GM19351 (cell line): ENCODE measurements around the gene B4GALT3.

Source experiments
- ATAC-seq: cut with Tn5 transposase; IDR thresholded peaks from one replicate; pipeline ENCODE4 v1.9.1; 2021; ENCODE audit warnings: mild to moderate bottlenecking, moderate library complexity; ENCODE audit not compliant: unreplicated experiment

The B4GALT3 gene

DNA sequence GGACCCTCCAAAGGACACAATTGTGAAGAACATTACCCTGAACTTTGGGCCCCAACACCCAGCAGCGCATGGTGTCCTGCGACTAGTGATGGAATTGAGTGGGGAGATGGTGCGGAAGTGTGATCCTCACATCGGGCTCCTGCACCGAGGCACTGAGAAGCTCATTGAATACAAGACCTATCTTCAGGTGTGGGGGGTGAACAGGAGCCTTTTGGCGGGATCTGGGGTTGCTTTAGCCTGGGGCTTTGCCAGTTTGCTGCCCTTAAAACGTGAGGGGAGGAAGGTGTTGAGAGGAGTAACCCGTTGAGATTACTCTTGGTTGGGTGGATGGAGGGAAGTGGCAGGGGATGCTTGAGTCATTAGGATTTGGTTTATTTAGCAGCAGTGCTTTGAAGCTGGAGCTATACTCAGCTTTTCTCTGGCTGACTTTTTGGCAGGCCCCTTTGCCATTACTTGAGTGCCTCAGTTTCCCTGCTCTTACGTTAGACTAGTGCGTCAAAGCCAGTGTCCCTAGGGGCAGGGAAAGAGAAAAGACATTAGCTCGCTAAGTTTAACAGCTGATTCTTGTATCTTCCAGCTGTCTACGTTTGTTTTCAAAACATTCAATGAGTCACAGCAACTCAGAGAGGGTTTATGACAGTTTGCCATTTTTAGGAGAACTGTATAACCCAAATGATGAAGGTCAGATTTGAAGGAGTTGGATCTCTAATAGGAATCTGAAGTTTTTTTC lies 29.3 kb upstream of the B4GALT3 start:
- ATAC-seq: no peak

DNA sequence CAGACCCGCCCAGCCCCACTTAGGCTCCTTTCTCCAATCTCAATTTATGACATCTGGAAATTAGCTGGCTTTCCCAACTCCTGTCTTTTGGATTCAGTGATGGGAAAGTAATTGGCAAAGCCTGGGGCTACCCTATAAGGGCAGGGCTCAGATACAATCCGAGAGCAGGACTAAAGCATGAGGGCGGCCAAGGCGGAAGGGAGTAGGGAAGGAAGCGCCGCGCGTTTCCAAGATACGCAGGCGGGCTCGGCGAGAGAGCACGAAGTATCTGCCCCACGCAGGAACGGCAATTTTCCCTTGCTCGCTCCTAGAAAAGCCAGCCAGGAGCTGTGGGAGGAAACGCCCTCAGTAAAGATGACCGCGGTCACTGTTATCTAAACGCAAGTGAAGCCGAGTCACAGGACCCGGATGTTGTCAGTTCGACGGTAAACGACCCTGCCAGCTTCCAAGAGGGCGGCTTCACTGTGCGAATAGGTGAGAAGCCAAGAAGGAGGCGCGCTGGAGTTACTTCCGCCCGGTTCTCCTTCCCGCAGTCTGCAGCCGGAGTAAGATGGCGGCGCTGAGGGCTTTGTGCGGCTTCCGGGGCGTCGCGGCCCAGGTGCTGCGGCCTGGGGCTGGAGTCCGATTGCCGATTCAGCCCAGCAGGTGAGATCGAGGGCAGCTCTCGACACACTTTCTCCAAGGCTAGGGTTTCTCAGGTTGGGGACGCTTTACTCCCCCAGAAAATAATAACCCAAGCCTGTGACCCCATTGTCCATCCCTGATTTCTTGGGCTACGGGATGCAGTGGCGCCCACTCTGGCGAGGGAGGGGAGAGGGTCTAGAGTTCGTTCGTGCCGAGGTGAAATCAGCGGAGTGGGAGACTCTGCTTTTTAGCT lies 24.8 kb upstream of the B4GALT3 start, which contains the start of gene NDUFS2:
Gene NDUFS2 (plus strand): TSS at position 532 of the 877 bp plus-strand sequence. CDS start 19 bp downstream, at position 551.
- ATAC-seq: peak; percentile 99

GRCh38 chr1:161200992-161201835 lies 23.9 kb upstream of the B4GALT3 start:
- ATAC-seq: no peak

GRCh38 chr1:161200421-161200991 lies 23.2 kb upstream of the B4GALT3 start:
- ATAC-seq: no peak

GRCh38 chr1:161199506-161200139 lies 22.3 kb upstream of the B4GALT3 start:
- no peak for ATAC-seq

- ATAC-seq: no peak
Observed at GRCh38 chr1:161198897-161199431, 21.7 kb upstream of the B4GALT3 start, which contains the start of gene ADAMTS4. ADAMTS4 (minus strand) TSS chr1:161199054; CDS start chr1:161198627, 427 bp downstream.

GRCh38 chr1:161198194-161198896 lies 21.0 kb upstream of the B4GALT3 start:
- no peak for ATAC-seq

GRCh38 chr1:161197560-161198193 lies 20.4 kb upstream of the B4GALT3 start:
- no peak for ATAC-seq

DNA sequence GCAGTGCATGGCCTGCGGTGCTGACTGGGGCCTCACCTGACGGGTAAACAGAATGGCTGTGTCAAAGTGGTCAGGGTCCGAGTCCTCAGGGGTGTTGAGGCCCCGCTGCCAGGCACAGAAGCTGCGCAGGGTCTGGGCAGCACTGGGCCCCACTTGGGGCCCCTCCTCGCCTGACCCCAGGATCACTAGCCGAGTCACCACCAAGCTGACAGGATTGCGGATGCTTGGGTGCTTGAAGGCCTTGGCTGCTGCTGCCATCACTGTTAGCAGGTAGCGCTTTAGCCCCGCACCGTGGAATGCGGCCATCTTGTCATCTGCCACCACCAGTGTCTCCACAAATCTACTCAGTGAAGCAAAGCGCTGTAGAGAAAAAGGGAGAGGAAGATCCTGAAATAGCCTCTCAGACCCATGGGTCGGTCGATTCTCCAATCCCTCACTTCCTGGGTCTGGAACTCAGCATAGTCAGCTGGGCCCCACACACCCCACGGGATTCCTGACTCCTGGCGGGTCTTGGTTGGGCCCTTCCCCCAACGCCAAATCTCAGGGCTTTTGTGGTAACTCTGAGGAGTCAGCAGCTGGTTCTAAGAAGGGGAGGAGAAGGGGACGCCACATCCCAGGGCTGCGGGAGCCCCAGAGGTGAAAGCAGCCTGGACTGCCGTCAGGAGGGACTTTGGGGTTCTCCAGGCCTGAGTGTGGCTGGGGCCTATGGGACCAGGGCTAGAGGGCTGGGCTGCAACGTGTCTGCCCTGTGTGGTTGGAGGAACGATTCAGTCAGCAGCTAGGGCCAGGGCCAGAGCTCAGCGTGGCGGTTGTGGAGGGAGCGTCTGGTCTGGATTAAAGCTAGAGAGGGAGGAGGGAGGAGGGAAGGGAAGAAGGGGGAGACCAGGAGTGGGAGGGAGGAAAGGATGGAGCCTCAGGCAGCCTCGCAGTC lies 19.5 kb upstream of the B4GALT3 start:
- ATAC-seq: no peak

GRCh38 chr1:161196111-161196510 lies 18.8 kb upstream of the B4GALT3 start:
- no peak for ATAC-seq

- ATAC-seq: peak; percentile 75
Observed at GRCh38 chr1:161195171-161195570, 17.9 kb upstream of the B4GALT3 start.

DNA sequence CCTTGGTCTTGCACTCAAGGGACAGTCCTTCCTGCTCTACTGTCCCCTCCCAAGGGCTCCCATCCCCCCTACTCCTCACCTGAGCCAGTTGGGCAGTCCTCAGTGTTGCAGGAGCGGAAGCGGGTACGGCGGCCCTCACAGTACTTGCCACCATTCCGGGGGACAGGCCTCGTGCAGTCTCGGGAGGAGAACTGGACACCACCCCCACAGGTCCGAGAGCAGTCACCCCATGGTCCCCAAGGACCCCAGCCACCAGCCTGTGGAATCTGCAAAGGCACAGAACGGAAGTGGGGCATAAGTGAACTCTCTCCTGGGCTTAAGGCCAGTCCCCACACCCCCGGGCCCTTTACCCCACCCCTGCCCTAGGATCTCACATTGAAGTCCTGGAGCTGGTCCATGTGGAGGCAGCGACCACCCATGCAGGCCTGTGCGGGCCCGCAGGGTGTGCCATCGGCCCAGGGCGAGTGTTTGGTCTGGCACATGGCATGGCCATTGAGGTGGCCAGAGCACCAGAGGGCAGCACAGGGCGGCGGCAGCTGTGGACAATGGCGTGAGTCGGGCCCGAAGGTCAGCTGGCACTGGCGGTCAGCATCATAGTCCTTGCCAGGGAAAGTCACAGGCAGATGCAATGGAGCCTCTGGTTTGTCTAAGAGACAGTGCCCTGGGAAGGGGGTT lies 16.4 kb upstream of the B4GALT3 start:
- ATAC-seq: no peak

DNA sequence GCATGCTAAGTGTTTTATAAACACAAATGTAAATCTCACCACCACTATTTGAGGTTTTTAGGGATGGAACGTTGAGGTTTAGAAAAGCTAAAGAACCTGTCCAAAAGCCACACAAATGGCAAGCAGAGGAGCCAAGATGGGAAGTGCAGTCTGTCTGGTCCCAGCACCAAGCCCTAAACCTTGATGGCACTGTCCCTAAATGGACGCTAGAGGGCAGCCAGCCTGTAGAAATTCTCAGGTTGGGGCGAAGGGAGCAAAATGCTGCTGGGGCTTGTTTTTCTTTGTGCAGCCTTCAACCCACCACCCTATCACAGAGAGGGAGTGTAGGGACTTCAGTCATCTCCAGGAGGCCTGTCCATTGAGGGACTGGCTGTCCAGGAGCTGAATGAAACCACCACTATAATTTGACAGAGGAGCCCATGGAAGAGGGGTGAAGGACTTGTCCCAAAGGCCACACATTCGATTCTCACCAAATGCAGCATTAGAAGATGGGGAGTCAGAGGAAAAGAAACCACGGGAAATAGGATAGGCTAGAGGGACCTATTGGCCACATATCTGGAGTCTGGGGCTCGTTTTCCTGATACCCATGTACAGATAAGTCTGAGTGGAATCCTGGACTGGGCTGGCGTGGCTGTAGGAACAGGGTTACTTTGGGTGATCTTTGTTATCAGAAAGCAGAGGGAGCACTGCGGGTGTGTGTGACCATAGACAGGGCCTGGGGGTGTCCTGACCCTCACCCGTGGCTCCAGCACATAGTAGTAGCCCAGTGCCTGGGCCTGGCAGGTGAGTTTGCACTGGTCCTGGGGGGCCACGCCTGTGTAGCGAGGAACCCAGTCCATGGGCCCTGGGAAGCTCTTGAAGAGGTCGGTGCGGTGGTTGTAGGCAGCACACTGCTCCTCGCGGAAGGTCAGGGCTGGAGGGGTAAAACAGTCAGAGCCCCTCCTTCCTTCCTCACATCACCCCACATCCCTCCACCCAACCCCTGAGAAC lies 15.5 kb upstream of the B4GALT3 start:
- ATAC-seq: peak; percentile 69

DNA sequence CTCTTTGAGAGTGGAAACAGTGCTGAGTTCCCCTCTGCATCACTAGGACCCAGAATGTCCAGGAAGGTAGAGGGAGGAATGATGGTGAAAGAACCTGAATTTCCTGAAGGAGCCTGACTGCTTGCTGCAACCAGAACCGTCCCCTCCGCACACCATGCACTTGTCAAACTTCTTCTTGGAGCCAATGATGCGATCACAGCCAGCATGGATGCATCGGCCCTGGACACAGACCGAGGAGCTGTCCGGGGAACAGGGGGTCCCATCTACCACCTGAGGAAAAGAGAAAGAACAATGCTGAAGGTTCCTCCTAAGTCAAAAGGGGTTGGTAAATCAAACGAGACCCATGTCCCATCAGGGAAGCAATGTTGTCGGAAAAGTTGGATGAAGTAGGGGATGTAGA lies 14.7 kb upstream of the B4GALT3 start:
- no peak for ATAC-seq

- ATAC-seq: no peak
Observed at GRCh38 chr1:161190962-161191521, 13.7 kb upstream of the B4GALT3 start.

GRCh38 chr1:161189036-161189435 lies 11.7 kb upstream of the B4GALT3 start:
- no peak for ATAC-seq
